Measurements from ENCODE around the gene SERPINB3.

DNA sequence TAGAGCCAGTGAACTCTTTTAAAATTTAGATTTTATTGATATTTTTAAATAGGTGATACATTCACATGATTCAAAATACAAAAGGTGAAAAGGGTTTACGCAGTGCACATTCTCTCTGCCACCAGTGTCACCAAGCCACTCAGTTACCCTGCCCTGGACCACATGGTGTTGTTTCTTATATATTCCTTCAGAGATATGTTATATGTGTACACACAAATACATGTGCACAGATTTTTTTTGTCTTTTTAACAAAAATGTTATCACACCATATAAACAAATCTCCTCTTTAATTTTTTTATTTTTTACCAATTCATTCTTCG lies 43.8 kb downstream of the SERPINB3 start:
- TF ChIP-seq POLR2A (IDR thresholded peaks at IDR 0.05): no peak
- TF ChIP-seq, protein P1, sequence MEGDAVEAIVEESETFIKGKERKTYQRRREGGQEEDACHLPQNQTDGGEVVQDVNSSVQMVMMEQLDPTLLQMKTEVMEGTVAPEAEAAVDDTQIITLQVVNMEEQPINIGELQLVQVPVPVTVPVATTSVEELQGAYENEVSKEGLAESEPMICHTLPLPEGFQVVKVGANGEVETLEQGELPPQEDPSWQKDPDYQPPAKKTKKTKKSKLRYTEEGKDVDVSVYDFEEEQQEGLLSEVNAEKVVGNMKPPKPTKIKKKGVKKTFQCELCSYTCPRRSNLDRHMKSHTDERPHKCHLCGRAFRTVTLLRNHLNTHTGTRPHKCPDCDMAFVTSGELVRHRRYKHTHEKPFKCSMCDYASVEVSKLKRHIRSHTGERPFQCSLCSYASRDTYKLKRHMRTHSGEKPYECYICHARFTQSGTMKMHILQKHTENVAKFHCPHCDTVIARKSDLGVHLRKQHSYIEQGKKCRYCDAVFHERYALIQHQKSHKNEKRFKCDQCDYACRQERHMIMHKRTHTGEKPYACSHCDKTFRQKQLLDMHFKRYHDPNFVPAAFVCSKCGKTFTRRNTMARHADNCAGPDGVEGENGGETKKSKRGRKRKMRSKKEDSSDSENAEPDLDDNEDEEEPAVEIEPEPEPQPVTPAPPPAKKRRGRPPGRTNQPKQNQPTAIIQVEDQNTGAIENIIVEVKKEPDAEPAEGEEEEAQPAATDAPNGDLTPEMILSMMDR (IDR thresholded peaks at IDR 0.05 in 4 of 5, conservative IDR thresholded peaks at IDR 0.05 in 1 of 5): no peak
